Suprapubic skin (tissue), 4 donors: ENCODE measurements around the gene MICB. TPM values are rescaled to one million over a fixed set of nuclear protein-coding genes. Genes with fewer than 3 reads are reported as not detected.

ENCODE experiments used
- DNase-seq, 2 donors: peaks; one replicate each; pipeline ENCODE4 v3.0.0-alpha.2; 2019; ENCODE audit warnings: low spot score in 2 of 2
- H3K27ac ChIP-seq: fragments of 200-600 bp; sonication (generic); one replicate; pipeline ENCODE4 v1.5.1; 2019
- H3K27me3 ChIP-seq: fragments of 200-600 bp; sonication (generic); one replicate; pipeline ENCODE4 v1.5.1; 2019
- H3K36me3 ChIP-seq: fragments of 200-600 bp; sonication (generic); one replicate; pipeline ENCODE4 v1.5.1; 2019
- H3K4me1 ChIP-seq: fragments of 200-600 bp; sonication (generic); one replicate; pipeline ENCODE4 v1.5.1; 2019
- H3K4me3 ChIP-seq: fragments of 200-600 bp; sonication (generic); one replicate; pipeline ENCODE4 v1.5.1; 2019; ENCODE audit warnings: mild to moderate bottlenecking
- H3K9me3 ChIP-seq: fragments of 200-600 bp; sonication (generic); one replicate; pipeline ENCODE4 v1.5.1; 2019
- EP300 ChIP-seq: sonication (generic); formaldehyde crosslinking; IDR thresholded peaks from one replicate; pipeline ENCODE4 v1.6.1; 2017; ENCODE audit warnings: antibody characterized with exemption
- POLR2A ChIP-seq, 2 donors: fragments of 450-650 bp; IDR thresholded peaks; one replicate each; pipeline ENCODE4 v1.6.1; 2017; ENCODE audit warnings: antibody characterized with exemption in 2 of 2, mild to moderate bottlenecking in 2 of 2, moderate library complexity in 2 of 2
- POLR2AphosphoS5 ChIP-seq, 3 donors: sonication (generic); formaldehyde crosslinking; IDR thresholded peaks; one replicate each; pipeline ENCODE4 v1.6.1; 2017; ENCODE audit warnings: antibody characterized with exemption in 3 of 3
- WGBS: methylation state at CpG from one replicate; pipeline ENCODE4 v1.1.5; 2018; 5-methylcytosine and 5-hydroxymethylcytosine counted together
- total RNA-seq, 4 donors: library from RNA; depleted of rRNA; stranded (reverse); fragments of >200 nt; gene quantifications; one replicate each; pipeline ENCODE4 v1.1.0, GENCODE V29; 2016
- TF ChIP-seq, protein P1 (sequence below), 2 donors: fragments of 200-600 bp in 1 of 2; fragments of 450-650 bp in 1 of 2; sonication (generic) in 1 of 2; IDR thresholded peaks; one replicate each; pipeline ENCODE4 v1.5.1; 2016 to 2019; ENCODE audit warnings: antibody characterized with exemption in 2 of 2, mild to moderate bottlenecking in 1 of 2, moderate library complexity in 1 of 2

The MICB gene
- total RNA-seq, 4 donors from 2014 or later, result 0.26 to 2.4 (median 2.1) TPM

- H3K4me3 ChIP-seq, result peak overlapping the region; percentile 60
- H3K4me1 ChIP-seq, result peaks cover 34% of the 10 kb centered on the region
- no peaks in the 10 kb centered on the region for H3K9me3 ChIP-seq
Measured at GRCh38 chr6:31465185-31465536, 32.8 kb upstream of the MICB start.

GRCh38 chr6:31465718-31466117 is 32.2 kb upstream of the MICB start:
- no peak overlapping the region for H3K27ac ChIP-seq
- no peaks in the 10 kb centered on the region for H3K27me3 ChIP-seq
- H3K36me3 ChIP-seq, result no peaks in the 10 kb centered on the region
- WGBS, result 90% methylated on average over 5 of the region's 5 CpGs
- H3K4me3 ChIP-seq, result no peak overlapping the region
- DNase-seq, result no peak
- H3K9me3 ChIP-seq, result no peaks in the 10 kb centered on the region
- no peak for TF ChIP-seq EP300
- TF ChIP-seq POLR2AphosphoS5 (IDR thresholded peaks at IDR 0.05), result no peak
- TF ChIP-seq, protein P1, sequence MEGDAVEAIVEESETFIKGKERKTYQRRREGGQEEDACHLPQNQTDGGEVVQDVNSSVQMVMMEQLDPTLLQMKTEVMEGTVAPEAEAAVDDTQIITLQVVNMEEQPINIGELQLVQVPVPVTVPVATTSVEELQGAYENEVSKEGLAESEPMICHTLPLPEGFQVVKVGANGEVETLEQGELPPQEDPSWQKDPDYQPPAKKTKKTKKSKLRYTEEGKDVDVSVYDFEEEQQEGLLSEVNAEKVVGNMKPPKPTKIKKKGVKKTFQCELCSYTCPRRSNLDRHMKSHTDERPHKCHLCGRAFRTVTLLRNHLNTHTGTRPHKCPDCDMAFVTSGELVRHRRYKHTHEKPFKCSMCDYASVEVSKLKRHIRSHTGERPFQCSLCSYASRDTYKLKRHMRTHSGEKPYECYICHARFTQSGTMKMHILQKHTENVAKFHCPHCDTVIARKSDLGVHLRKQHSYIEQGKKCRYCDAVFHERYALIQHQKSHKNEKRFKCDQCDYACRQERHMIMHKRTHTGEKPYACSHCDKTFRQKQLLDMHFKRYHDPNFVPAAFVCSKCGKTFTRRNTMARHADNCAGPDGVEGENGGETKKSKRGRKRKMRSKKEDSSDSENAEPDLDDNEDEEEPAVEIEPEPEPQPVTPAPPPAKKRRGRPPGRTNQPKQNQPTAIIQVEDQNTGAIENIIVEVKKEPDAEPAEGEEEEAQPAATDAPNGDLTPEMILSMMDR (IDR thresholded peaks at IDR 0.05), result no peak
- TF ChIP-seq POLR2A (IDR thresholded peaks at IDR 0.05), result no peak
- peaks cover 34% of the 10 kb centered on the region for H3K4me1 ChIP-seq

More at GRCh38 chr6:31465185-31465536, 32.8 kb upstream of the MICB start:
- Histone ChIP-seq H3K27ac (no peak overlapping the region), H3K36me3 (no peaks in the 10 kb centered on the region), H3K27me3 (no peaks in the 10 kb centered on the region)
- no peak for DNase-seq
- WGBS, result 83% methylated on average over 1 of the region's 1 CpG
- no peak for TF ChIP-seq POLR2A (IDR thresholded peaks at IDR 0.05)
- no peak for TF ChIP-seq POLR2AphosphoS5 (IDR thresholded peaks at IDR 0.05)
- TF ChIP-seq, protein P1 (IDR thresholded peaks at IDR 0.05), result no peak
- TF ChIP-seq EP300, result no peak

DNA sequence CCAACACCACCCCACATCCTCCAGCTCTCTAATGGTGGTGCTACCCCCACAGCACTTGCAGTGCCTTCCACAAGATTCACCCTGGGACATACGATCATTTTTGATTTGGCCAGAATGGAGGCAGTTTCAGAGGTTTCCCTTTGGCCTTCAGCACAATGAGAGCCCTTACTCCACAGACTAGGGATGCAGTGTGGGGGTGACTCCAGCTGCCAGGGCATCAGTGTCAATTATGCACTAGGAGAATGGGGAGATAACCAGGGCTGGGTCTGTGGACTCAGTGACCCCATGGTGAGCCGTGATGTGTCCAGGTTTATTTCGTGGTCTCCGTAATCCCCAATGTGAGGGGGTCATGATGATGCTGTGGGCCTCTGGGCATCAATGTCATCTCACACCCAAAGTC is 31.5 kb upstream of the MICB start:
- Histone ChIP-seq H3K4me3 (no peak overlapping the region), H3K27ac (no peak overlapping the region), H3K9me3 (no peaks in the 10 kb centered on the region), H3K36me3 (no peaks in the 10 kb centered on the region), H3K27me3 (no peaks in the 10 kb centered on the region), H3K4me1 (peaks cover 34% of the 10 kb centered on the region)
- TF ChIP-seq, protein P1 (IDR thresholded peaks at IDR 0.05), result no peak
- TF ChIP-seq POLR2AphosphoS5 (IDR thresholded peaks at IDR 0.05) (no peak), EP300 (no peak), POLR2A (IDR thresholded peaks at IDR 0.05) (no peak)
- WGBS, result 86% methylated on average over 4 of the region's 4 CpGs
- DNase-seq, result no peak

DNA sequence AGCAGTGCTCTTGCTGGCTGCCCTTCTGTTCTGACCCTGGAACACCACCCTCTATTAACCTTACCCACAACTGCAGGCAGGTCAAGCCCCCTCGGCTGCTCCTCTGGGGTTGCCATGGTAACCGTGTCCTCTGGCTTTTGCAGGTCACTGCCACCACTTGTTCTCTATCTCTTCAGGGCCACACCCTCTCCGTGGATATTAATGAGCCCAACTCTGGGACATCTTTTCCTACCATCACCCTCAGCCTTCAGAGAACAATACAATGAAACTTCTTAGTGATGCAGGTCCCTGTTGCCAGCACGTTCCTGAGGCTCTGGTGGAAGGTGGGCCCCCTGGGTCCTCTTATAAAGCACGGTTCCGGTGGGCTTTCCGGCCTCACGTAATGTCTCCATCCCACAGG is 30.8 kb upstream of the MICB start:
- no peak overlapping the region for H3K27ac ChIP-seq
- 75% methylated on average over 8 of the region's 8 CpGs for WGBS
- peaks cover 31% of the 10 kb centered on the region for H3K4me1 ChIP-seq
- H3K27me3 ChIP-seq, result no peaks in the 10 kb centered on the region
- DNase-seq, result no peak
- H3K4me3 ChIP-seq, result no peak overlapping the region
- H3K9me3 ChIP-seq, result no peaks in the 10 kb centered on the region
- no peak for TF ChIP-seq POLR2A (IDR thresholded peaks at IDR 0.05)
- TF ChIP-seq EP300, result no peak
- TF ChIP-seq, protein P1 (IDR thresholded peaks at IDR 0.05), result no peak
- no peak for TF ChIP-seq POLR2AphosphoS5 (IDR thresholded peaks at IDR 0.05)
- no peaks in the 10 kb centered on the region for H3K36me3 ChIP-seq

DNA sequence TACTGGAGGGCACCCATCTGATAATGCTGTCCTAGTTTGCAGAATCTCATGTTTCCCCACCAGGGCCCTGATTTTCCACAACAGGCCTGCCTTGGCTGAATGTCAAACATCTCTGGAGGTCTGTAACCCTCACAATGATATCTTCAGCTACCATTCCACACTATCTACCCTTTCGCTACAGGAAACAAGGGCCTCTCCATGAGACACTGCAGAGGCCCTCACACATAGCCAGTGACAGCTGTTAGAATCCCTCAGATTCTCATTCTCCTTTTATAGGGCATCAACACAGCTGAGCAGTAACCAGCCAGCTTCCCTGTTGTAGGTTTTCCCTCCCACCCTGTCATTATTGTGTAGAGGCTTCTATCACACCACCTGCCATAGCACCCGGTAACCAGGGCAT is 29.6 kb upstream of the MICB start:
- DNase-seq, result no peak

More for the DNA sequence above, 29.6 kb upstream of the MICB start:
- Histone ChIP-seq H3K9me3 (no peaks in the 10 kb centered on the region), H3K27me3 (no peaks in the 10 kb centered on the region), H3K4me3 (no peak overlapping the region), H3K27ac (no peak overlapping the region), H3K4me1 (peaks cover 20% of the 10 kb centered on the region), H3K36me3 (no peaks in the 10 kb centered on the region)
- TF ChIP-seq EP300 (no peak), POLR2A (IDR thresholded peaks at IDR 0.05) (no peak), POLR2AphosphoS5 (IDR thresholded peaks at IDR 0.05) (no peak)
- TF ChIP-seq, protein P1 (IDR thresholded peaks at IDR 0.05), result no peak
- WGBS, result 100% methylated on average over 2 of the region's 2 CpGs
